Liver (tissue), 9 donors: ENCODE measurements around the gene SPTBN1. TPM values are rescaled to one million over a fixed set of nuclear protein-coding genes. Genes with fewer than 3 reads are reported as not detected.

Experiments used
- DNase-seq: peaks from one replicate; pipeline ENCODE4 v3.0.0-alpha.2; 2017; ENCODE audit warnings: low spot score
- H3K27ac ChIP-seq, 2 donors: one replicate each; pipeline ENCODE4 v1.7.0; 2013; ENCODE audit warnings: inconsistent platforms in 2 of 2, low read length in 2 of 2, control low read depth in 1 of 2, low read depth in 1 of 2, mild to moderate bottlenecking in 1 of 2
- H3K27me3 ChIP-seq, 4 donors: one replicate each; pipeline versions ENCODE4 v1.6.1 to v1.7.0; 2013; ENCODE audit warnings: low read length in 3 of 4, inconsistent platforms in 1 of 4, mild to moderate bottlenecking in 1 of 4, moderate library complexity in 1 of 4; ENCODE audit not compliant: control insufficient read depth in 4 of 4, insufficient read depth in 4 of 4
- H3K36me3 ChIP-seq, 4 donors: one replicate each; pipeline versions ENCODE4 v1.6.1 to v1.7.0; 2013; ENCODE audit warnings: low read length in 3 of 4, mild to moderate bottlenecking in 3 of 4, low read depth in 1 of 4, moderate library complexity in 1 of 4; ENCODE audit not compliant: control insufficient read depth in 4 of 4, insufficient read depth in 3 of 4
- H3K4me1 ChIP-seq, 4 donors: one replicate each; pipeline versions ENCODE4 v1.6.1 to v1.7.0; 2013; ENCODE audit warnings: low read length in 3 of 4, mild to moderate bottlenecking in 3 of 4, moderate library complexity in 1 of 4; ENCODE audit not compliant: control insufficient read depth in 4 of 4, insufficient read depth in 4 of 4
- H3K4me3 ChIP-seq, 3 donors: one replicate each; pipeline versions ENCODE4 v1.6.1 to v1.7.0; 2013; ENCODE audit warnings: low read length in 3 of 3, control low read depth in 1 of 3, low read depth in 1 of 3, mild to moderate bottlenecking in 1 of 3
- H3K9ac ChIP-seq, 2 donors: one replicate each; pipeline ENCODE4 v1.7.0; 2013; ENCODE audit warnings: low read length in 2 of 2, mild to moderate bottlenecking in 2 of 2, moderate library complexity in 2 of 2, control low read depth in 1 of 2, low read depth in 1 of 2
- H3K9me3 ChIP-seq, 4 donors: one replicate each; pipeline versions ENCODE4 v1.6.1 to v1.7.0; 2013; ENCODE audit warnings: low read length in 3 of 4; ENCODE audit not compliant: control insufficient read depth in 4 of 4
- ATF3 ChIP-seq: IDR thresholded peaks from 2 replicates; pipeline ENCODE4 v1.6.1; 2016; ENCODE audit warnings: antibody characterized with exemption
- CTCF ChIP-seq: fragments of 150-350 bp; IDR thresholded peaks from 2 replicates; pipeline ENCODE4 v1.5.1; 2017; ENCODE audit warnings: improper control_type of control experiment, low read depth, low read length; ENCODE audit not compliant: missing input control
- EGR1 ChIP-seq, 2 donors: IDR thresholded peaks; 2 replicates each; pipeline ENCODE4 v1.6.1; 2016 to 2018; ENCODE audit warnings: antibody characterized with exemption in 2 of 2, low read depth in 2 of 2
- FOXA1 ChIP-seq: IDR thresholded peaks from 2 replicates; pipeline ENCODE4 v1.6.1; 2016; ENCODE audit warnings: antibody characterized with exemption
- FOXA2 ChIP-seq: IDR thresholded peaks from 2 replicates; pipeline ENCODE4 v1.6.1; 2016; ENCODE audit warnings: antibody characterized with exemption
- GABPA ChIP-seq, 2 donors: IDR thresholded peaks in 1 of 2; conservative IDR thresholded peaks in 1 of 2; 2 replicates each; pipeline ENCODE4 v1.6.1; 2016; ENCODE audit warnings: antibody characterized with exemption in 2 of 2, mild to moderate bottlenecking in 1 of 2, moderate library complexity in 1 of 2
- HNF4A ChIP-seq, 2 donors: conservative IDR thresholded peaks; 2 replicates each; pipeline ENCODE4 v1.6.1; 2016; ENCODE audit warnings: antibody characterized with exemption in 2 of 2, mild to moderate bottlenecking in 2 of 2
- HNF4G ChIP-seq: IDR thresholded peaks from 2 replicates; pipeline ENCODE4 v1.6.1; 2016; ENCODE audit warnings: antibody characterized with exemption
- JUND ChIP-seq, 2 donors: IDR thresholded peaks; 2 replicates each; pipeline ENCODE4 v1.6.1; 2016; ENCODE audit warnings: antibody characterized with exemption in 2 of 2
- MAX ChIP-seq: IDR thresholded peaks from 2 replicates; pipeline ENCODE4 v1.6.1; 2016; ENCODE audit warnings: antibody characterized with exemption
- NR2F2 ChIP-seq: IDR thresholded peaks from 2 replicates; pipeline ENCODE4 v1.6.1; 2016; ENCODE audit warnings: antibody characterized with exemption
- RAD21 ChIP-seq, 2 donors: IDR thresholded peaks; 2 replicates each; pipeline ENCODE4 v1.6.1; 2016; ENCODE audit warnings: antibody characterized with exemption in 2 of 2, mild to moderate bottlenecking in 2 of 2
- REST ChIP-seq: IDR thresholded peaks from 2 replicates; pipeline ENCODE4 v1.6.1; 2016; ENCODE audit warnings: antibody characterized with exemption, mild to moderate bottlenecking
- RXRA ChIP-seq, 2 donors: IDR thresholded peaks; 2 replicates each; pipeline ENCODE4 v1.6.1; 2017 to 2018; ENCODE audit warnings: antibody characterized with exemption in 2 of 2, mild to moderate bottlenecking in 1 of 2
- SP1 ChIP-seq: IDR thresholded peaks from 2 replicates; pipeline ENCODE4 v1.6.1; 2018; ENCODE audit warnings: antibody characterized with exemption, mild to moderate bottlenecking
- TAF1 ChIP-seq: conservative IDR thresholded peaks from 2 replicates; pipeline ENCODE4 v1.6.1; 2016; ENCODE audit warnings: antibody characterized with exemption, mild to moderate bottlenecking
- YY1 ChIP-seq: IDR thresholded peaks from 2 replicates; pipeline ENCODE4 v1.6.1; 2016; ENCODE audit warnings: antibody characterized with exemption, mild to moderate bottlenecking
- ZBTB33 ChIP-seq: IDR thresholded peaks from 2 replicates; pipeline ENCODE4 v1.6.1; 2016; ENCODE audit warnings: antibody characterized with exemption
- polyA plus RNA-seq, 2 donors: library from polyadenylated mRNA; stranded (reverse) in 1 of 2; unstranded in 1 of 2; fragments of 200-250 nt in 1 of 2; fragments of >200 nt in 1 of 2; fragmentation: Nextera tagmentation in 1 of 2; extraction: Ambion mirVana in 1 of 2; gene quantifications; one replicate each; pipeline versions ENCODE4 v1.2.1 to v1.2.3, GENCODE V29; 2013 to 2015
- total RNA-seq, 2 donors: library from RNA; depleted of rRNA; stranded (reverse); fragments of >200 nt; gene quantifications; one replicate each; pipeline ENCODE4 v1.2.3, GENCODE V29; 2014
- donor health status: healthy.
- donor health status: healthy.
- donor health status: healthy.
- donor health status: healthy.
- donor health status: healthy.

Gene SPTBN1
- total and polyA plus RNA-seq, 4 donors = 44.8 to 191 (median 75.9) TPM

GRCh38 chr2:54513363-54513715 lies 57.2 kb downstream of the SPTBN1 start:
- Histone ChIP-seq H3K9ac (no peak overlapping the region), H3K27me3 (no peaks in the 10 kb centered on the region), H3K36me3 (peaks cover 0 to 2% (median 0%) of the 10 kb centered on the region in 4 donors), H3K4me1 (peaks cover 2 to 15% (median 11%) of the 10 kb centered on the region in 4 donors), H3K4me3 (no peak overlapping the region), H3K27ac (no peak overlapping the region), H3K9me3 (no peaks in the 10 kb centered on the region)
- no peak for TF ChIP-seq ATF3
- TF ChIP-seq YY1 = no peak
- TF ChIP-seq JUND (IDR thresholded peaks at IDR 0.05) = no peak
- no peak for TF ChIP-seq CTCF
- no peak for TF ChIP-seq GABPA (IDR thresholded peaks at IDR 0.05 in 1 of 2, conservative IDR thresholded peaks at IDR 0.05 in 1 of 2)
- no peak for TF ChIP-seq TAF1
- no peak for TF ChIP-seq MAX
- no peak for TF ChIP-seq HNF4A (conservative IDR thresholded peaks at IDR 0.05)
- TF ChIP-seq EGR1 (IDR thresholded peaks at IDR 0.05; ENCODE audit: low read depth in 2 of 2) = no peak
- TF ChIP-seq NR2F2 = no peak
- TF ChIP-seq REST = no peak
- TF ChIP-seq ZBTB33 = no peak
- TF ChIP-seq FOXA2 = no peak
- no peak for TF ChIP-seq RAD21 (IDR thresholded peaks at IDR 0.05)
- no peak for TF ChIP-seq RXRA (IDR thresholded peaks at IDR 0.05)
- no peak for TF ChIP-seq FOXA1
- TF ChIP-seq SP1 = no peak
- no peak for TF ChIP-seq HNF4G
- DNase-seq = no peak
